GM23338 (cell line): ENCODE measurements around the gene RSPH3. TPM values are rescaled to one million over a fixed set of nuclear protein-coding genes. Genes with fewer than 3 reads are reported as not detected.

Experiments used
- ATAC-seq: fragments of 200-7000 bp; cut with Tn5 transposase; 3 replicates; pipeline ENCODE4 v1.9.1; 2020
- DNase-seq: peaks from one replicate; pipeline ENCODE4 v3.0.0-alpha.2; 2015; ENCODE audit warnings: low spot score
- H2AFZ ChIP-seq: fragments of 200-600 bp; sonication (generic); 2 replicates; pipeline ENCODE4 v1.8.0; 2016; ENCODE audit warnings: antibody characterized with exemption, mild to moderate bottlenecking, moderate library complexity
- H3F3A ChIP-seq: fragments of 200-600 bp; sonication (generic); replicated peaks from 2 replicates; pipeline ENCODE4 v1.8.0; 2017; ENCODE audit warnings: antibody characterized with exemption, mixed run types, low read depth
- H3K27ac ChIP-seq: fragments of 200-600 bp; sonication (generic); 2 replicates; pipeline ENCODE4 v1.6.1; 2016; ENCODE audit warnings: low read depth
- H3K27me3 ChIP-seq: fragments of 200-600 bp; sonication (generic); 2 replicates; pipeline ENCODE4 v1.8.0; 2016; ENCODE audit warnings: mild to moderate bottlenecking, mixed run types, moderate library complexity; ENCODE audit not compliant: insufficient read depth
- H3K36me3 ChIP-seq: fragments of 200-600 bp; sonication (generic); 2 replicates; pipeline ENCODE4 v1.8.0; 2016; ENCODE audit warnings: mild to moderate bottlenecking; ENCODE audit not compliant: insufficient read depth
- H3K4me1 ChIP-seq: fragments of 200-600 bp; sonication (generic); 2 replicates; pipeline ENCODE4 v1.8.0; 2016; ENCODE audit warnings: mild to moderate bottlenecking, moderate library complexity; ENCODE audit not compliant: insufficient read depth
- H3K4me2 ChIP-seq: fragments of 200-600 bp; sonication (generic); 2 replicates; pipeline ENCODE4 v1.7.1; 2017; ENCODE audit warnings: mixed run types
- H3K4me3 ChIP-seq: fragments of 200-600 bp; sonication (generic); 2 replicates; pipeline ENCODE4 v1.6.1; 2016; ENCODE audit warnings: mixed run types
- H3K79me2 ChIP-seq: fragments of 200-600 bp; sonication (generic); replicated peaks from 2 replicates; pipeline ENCODE4 v1.8.0; 2017; ENCODE audit warnings: mild to moderate bottlenecking; ENCODE audit not compliant: insufficient read depth
- H3K9me2 ChIP-seq: fragments of 200-600 bp; sonication (generic); 2 replicates; pipeline ENCODE4 v1.8.0; 2017; ENCODE audit not compliant: insufficient read depth
- H4K20me1 ChIP-seq: fragments of 200-600 bp; sonication (generic); replicated peaks from 2 replicates; pipeline ENCODE4 v1.8.0; 2017; ENCODE audit warnings: mild to moderate bottlenecking; ENCODE audit not compliant: insufficient read depth
- H3K27ac Mint-ChIP-seq: 2 replicates; pipeline ENCODE4 v1.8.0; 2020; ENCODE audit warnings: inconsistent platforms, mild to moderate bottlenecking, moderate library complexity, mixed read lengths
- H3K27me3 Mint-ChIP-seq: 3 replicates; pipeline ENCODE4 v1.8.0; 2022; ENCODE audit warnings: low read depth, mild to moderate bottlenecking, moderate library complexity, mixed read lengths, inconsistent platforms; ENCODE audit not compliant: insufficient read depth, poor library complexity
- H3K36me3 Mint-ChIP-seq: 3 replicates; pipeline ENCODE4 v1.8.0; 2021; ENCODE audit warnings: low read depth, mild to moderate bottlenecking, inconsistent platforms, moderate library complexity, mixed read lengths
- H3K4me1 Mint-ChIP-seq: 3 replicates; pipeline ENCODE4 v1.8.0; 2020; ENCODE audit warnings: mild to moderate bottlenecking, inconsistent platforms, mixed read lengths
- H3K4me3 Mint-ChIP-seq: 3 replicates; pipeline ENCODE4 v1.8.0; 2021; ENCODE audit warnings: moderate library complexity, mild to moderate bottlenecking, inconsistent platforms, mixed read lengths
- H3K9me3 Mint-ChIP-seq: 3 replicates; pipeline ENCODE4 v1.8.0; 2020; ENCODE audit warnings: moderate library complexity, mild to moderate bottlenecking, inconsistent platforms, mixed read lengths
- CREB1 ChIP-seq: fragments of 250-450 bp; sonication (Bioruptor Pico); IDR thresholded peaks from 2 replicates; pipeline ENCODE4 v1.5.0; 2020; ENCODE audit warnings: low read depth, mild to moderate bottlenecking, moderate library complexity
- EZH2 ChIP-seq: fragments of 200-600 bp; sonication (generic); IDR thresholded peaks from one replicate; pipeline ENCODE4 v1.8.0; 2017; ENCODE audit warnings: antibody characterized with exemption, mild to moderate bottlenecking, low read depth; ENCODE audit not compliant: unreplicated experiment
- EZH2phosphoT487 ChIP-seq: fragments of 200-600 bp; sonication (generic); IDR thresholded peaks from one replicate; pipeline ENCODE4 v1.8.1; 2018; ENCODE audit warnings: antibody characterized with exemption; ENCODE audit not compliant: unreplicated experiment
- JUNB ChIP-seq: IDR thresholded peaks from one replicate; pipeline ENCODE4 v1.6.1; 2016; ENCODE audit warnings: antibody characterized with exemption; ENCODE audit not compliant: unreplicated experiment
- NANOG ChIP-seq: IDR thresholded peaks from 2 replicates; pipeline ENCODE4 v1.6.1; 2016; ENCODE audit warnings: antibody characterized with exemption, borderline replicate concordance
- POLR2AphosphoS5 ChIP-seq: IDR thresholded peaks from 2 replicates; pipeline ENCODE4 v1.6.1; 2016; ENCODE audit warnings: antibody characterized with exemption, low read depth
- STAT1 ChIP-seq: IDR thresholded peaks from one replicate; pipeline ENCODE4 v1.6.1; 2016; ENCODE audit warnings: antibody characterized with exemption; ENCODE audit not compliant: unreplicated experiment
- ZNF114 ChIP-seq: fragments of 250-450 bp; sonication (Bioruptor Pico); IDR thresholded peaks from 2 replicates; pipeline ENCODE4 v1.5.0; 2020; ENCODE audit warnings: mild to moderate bottlenecking, moderate library complexity
- ZNF331 ChIP-seq: fragments of 250-450 bp; sonication (Bioruptor Pico); IDR thresholded peaks from 2 replicates; pipeline ENCODE4 v1.5.0; 2020; ENCODE audit warnings: low read depth, mild to moderate bottlenecking, moderate library complexity
- ZNF462 ChIP-seq: fragments of 250-450 bp; sonication (Bioruptor Pico); IDR thresholded peaks from 2 replicates; pipeline ENCODE4 v1.5.0; 2020; ENCODE audit warnings: mild to moderate bottlenecking, moderate library complexity
- polyA plus RNA-seq: library from polyadenylated mRNA; unstranded; fragments of >200 nt; fragmentation: Nextera tagmentation; extraction: Ambion mirVana; gene quantifications from 2 replicates; pipeline ENCODE4 v1.2.1, GENCODE V29; 2016
- total RNA-seq: library from RNA; depleted of rRNA; stranded (reverse); fragments of >200 nt; shearing (Covaris generic); gene quantifications from 2 replicates; pipeline ENCODE4 v1.2.3, GENCODE V29; 2014
- TF ChIP-seq, protein P1 (sequence below): IDR thresholded peaks from 2 replicates; pipeline ENCODE4 v1.6.1; 2016; ENCODE audit warnings: antibody characterized with exemption
- TF ChIP-seq, protein P2 (sequence below), 2 experiments: fragments of 200-600 bp in 1 of 2; sonication (generic) in 1 of 2; conservative IDR thresholded peaks; 2 replicates each; pipeline versions ENCODE4 v1.5.1 to v1.6.1; 2016 to 2017; ENCODE audit warnings: antibody characterized with exemption in 2 of 2, low read depth in 2 of 2, mild to moderate bottlenecking in 2 of 2, moderate library complexity in 1 of 2
- TF ChIP-seq, protein P3 (sequence below): IDR thresholded peaks from one replicate; pipeline ENCODE4 v1.6.1; 2018; ENCODE audit warnings: antibody characterized with exemption; ENCODE audit not compliant: unreplicated experiment

RSPH3 gene
- total and polyA plus RNA-seq, 2 experiments from 2014 or later: 1.7 to 3.9 TPM

GRCh38 chr6:158928068-158928467, 71.9 kb downstream of the RSPH3 start:
- no peak for DNase-seq
- Histone ChIP-seq H4K20me1 (no peaks in the 10 kb centered on the region), H3K79me2 (no peaks in the 10 kb centered on the region), H3K4me2 (no peak overlapping the region), H3K9me2 (no peaks in the 10 kb centered on the region), H3K4me3 (no peak overlapping the region), H3K27me3 (no peaks in the 10 kb centered on the region), H3K4me1 (peaks cover 13% of the 10 kb centered on the region), H3K36me3 (no peaks in the 10 kb centered on the region), H2AFZ (no peak overlapping the region), H3F3A (peaks cover 7% of the 10 kb centered on the region; the same call in 1 of the 2 replicates), H3K27ac (no peak overlapping the region)
- Mint-ChIP-seq H3K9me3 (no peaks in the 10 kb centered on the region), H3K4me1 (peaks cover 6% of the 10 kb centered on the region), H3K4me3 (no peak overlapping the region), H3K36me3 (no peaks in the 10 kb centered on the region), H3K27me3 (peaks cover 8% of the 10 kb centered on the region), H3K27ac (no peak overlapping the region)
- ATAC-seq: no peak
- no peak for TF ChIP-seq STAT1
- no peak for TF ChIP-seq ZNF462 (CRISPR knock-in tag)
- no peak for TF ChIP-seq JUNB
- no peak for TF ChIP-seq EZH2phosphoT487
- TF ChIP-seq, protein P1, sequence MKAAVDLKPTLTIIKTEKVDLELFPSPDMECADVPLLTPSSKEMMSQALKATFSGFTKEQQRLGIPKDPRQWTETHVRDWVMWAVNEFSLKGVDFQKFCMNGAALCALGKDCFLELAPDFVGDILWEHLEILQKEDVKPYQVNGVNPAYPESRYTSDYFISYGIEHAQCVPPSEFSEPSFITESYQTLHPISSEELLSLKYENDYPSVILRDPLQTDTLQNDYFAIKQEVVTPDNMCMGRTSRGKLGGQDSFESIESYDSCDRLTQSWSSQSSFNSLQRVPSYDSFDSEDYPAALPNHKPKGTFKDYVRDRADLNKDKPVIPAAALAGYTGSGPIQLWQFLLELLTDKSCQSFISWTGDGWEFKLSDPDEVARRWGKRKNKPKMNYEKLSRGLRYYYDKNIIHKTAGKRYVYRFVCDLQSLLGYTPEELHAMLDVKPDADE: no peak
- TF ChIP-seq ZNF114 (CRISPR knock-in tag): no peak
- TF ChIP-seq ZNF331 (CRISPR knock-in tag): no peak
- TF ChIP-seq, protein P2, sequence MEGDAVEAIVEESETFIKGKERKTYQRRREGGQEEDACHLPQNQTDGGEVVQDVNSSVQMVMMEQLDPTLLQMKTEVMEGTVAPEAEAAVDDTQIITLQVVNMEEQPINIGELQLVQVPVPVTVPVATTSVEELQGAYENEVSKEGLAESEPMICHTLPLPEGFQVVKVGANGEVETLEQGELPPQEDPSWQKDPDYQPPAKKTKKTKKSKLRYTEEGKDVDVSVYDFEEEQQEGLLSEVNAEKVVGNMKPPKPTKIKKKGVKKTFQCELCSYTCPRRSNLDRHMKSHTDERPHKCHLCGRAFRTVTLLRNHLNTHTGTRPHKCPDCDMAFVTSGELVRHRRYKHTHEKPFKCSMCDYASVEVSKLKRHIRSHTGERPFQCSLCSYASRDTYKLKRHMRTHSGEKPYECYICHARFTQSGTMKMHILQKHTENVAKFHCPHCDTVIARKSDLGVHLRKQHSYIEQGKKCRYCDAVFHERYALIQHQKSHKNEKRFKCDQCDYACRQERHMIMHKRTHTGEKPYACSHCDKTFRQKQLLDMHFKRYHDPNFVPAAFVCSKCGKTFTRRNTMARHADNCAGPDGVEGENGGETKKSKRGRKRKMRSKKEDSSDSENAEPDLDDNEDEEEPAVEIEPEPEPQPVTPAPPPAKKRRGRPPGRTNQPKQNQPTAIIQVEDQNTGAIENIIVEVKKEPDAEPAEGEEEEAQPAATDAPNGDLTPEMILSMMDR (conservative IDR thresholded peaks at IDR 0.05; ENCODE audit: low read depth in 2 of 2): no peak
- no peak for TF ChIP-seq CREB1 (CRISPR knock-in tag)
- no peak for TF ChIP-seq POLR2AphosphoS5
- no peak for TF ChIP-seq EZH2
- TF ChIP-seq NANOG: no peak
- TF ChIP-seq, protein P3, sequence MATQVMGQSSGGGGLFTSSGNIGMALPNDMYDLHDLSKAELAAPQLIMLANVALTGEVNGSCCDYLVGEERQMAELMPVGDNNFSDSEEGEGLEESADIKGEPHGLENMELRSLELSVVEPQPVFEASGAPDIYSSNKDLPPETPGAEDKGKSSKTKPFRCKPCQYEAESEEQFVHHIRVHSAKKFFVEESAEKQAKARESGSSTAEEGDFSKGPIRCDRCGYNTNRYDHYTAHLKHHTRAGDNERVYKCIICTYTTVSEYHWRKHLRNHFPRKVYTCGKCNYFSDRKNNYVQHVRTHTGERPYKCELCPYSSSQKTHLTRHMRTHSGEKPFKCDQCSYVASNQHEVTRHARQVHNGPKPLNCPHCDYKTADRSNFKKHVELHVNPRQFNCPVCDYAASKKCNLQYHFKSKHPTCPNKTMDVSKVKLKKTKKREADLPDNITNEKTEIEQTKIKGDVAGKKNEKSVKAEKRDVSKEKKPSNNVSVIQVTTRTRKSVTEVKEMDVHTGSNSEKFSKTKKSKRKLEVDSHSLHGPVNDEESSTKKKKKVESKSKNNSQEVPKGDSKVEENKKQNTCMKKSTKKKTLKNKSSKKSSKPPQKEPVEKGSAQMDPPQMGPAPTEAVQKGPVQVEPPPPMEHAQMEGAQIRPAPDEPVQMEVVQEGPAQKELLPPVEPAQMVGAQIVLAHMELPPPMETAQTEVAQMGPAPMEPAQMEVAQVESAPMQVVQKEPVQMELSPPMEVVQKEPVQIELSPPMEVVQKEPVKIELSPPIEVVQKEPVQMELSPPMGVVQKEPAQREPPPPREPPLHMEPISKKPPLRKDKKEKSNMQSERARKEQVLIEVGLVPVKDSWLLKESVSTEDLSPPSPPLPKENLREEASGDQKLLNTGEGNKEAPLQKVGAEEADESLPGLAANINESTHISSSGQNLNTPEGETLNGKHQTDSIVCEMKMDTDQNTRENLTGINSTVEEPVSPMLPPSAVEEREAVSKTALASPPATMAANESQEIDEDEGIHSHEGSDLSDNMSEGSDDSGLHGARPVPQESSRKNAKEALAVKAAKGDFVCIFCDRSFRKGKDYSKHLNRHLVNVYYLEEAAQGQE: no peak
